H1 (cell line): ENCODE measurements around the gene VPS13D. TPM values are rescaled to one million over a fixed set of nuclear protein-coding genes. Genes with fewer than 3 reads are reported as not detected.

Source experiments
- CTCF ChIA-PET: fragments of 300-600 bp; sonication (Branson Sonifier 250); formaldehyde crosslinking; loops from one replicate; lab custom pipeline; 2021; ENCODE audit not compliant: partially characterized antibody; lab: Charles Lee
- POLR2A ChIA-PET: fragments of 300-600 bp; sonication (Branson Sonifier 250); formaldehyde crosslinking; loops from one replicate; lab custom pipeline; 2021; ENCODE audit warnings: inconsistent platforms; ENCODE audit not compliant: partially characterized antibody; lab: Charles Lee
- DNase-seq, 2 experiments: peaks; one replicate each; pipeline versions ENCODE4 v3.0.0 to v3.0.0-alpha.2; 2010 to 2022; ENCODE audit warnings: low spot score in 2 of 2, low read depth in 1 of 2, mixed read lengths in 1 of 2
- FAIRE-seq: peaks from 2 replicates; lab custom pipeline; 2011; peaks lifted over from hg19 to GRCh38; lab: Jason Lieb, UNC
- H2AFZ ChIP-seq: 2 replicates; pipeline ENCODE4 v1.8.1; 2012; ENCODE audit warnings: low read length, inconsistent platforms
- H2AK5ac ChIP-seq: 2 replicates; pipeline ENCODE4 v1.6.1; 2013; ENCODE audit warnings: low read depth, low read length
- H2BK120ac ChIP-seq: replicated peaks from 2 replicates; pipeline ENCODE3; 2013; ENCODE audit warnings: low read depth, low read length, inconsistent platforms
- H2BK12ac ChIP-seq: 2 replicates; pipeline ENCODE4 v1.6.1; 2013; ENCODE audit warnings: low read depth, low read length
- H2BK15ac ChIP-seq: 2 replicates; pipeline ENCODE4 v1.6.1; 2013; ENCODE audit warnings: low read length
- H2BK20ac ChIP-seq: 2 replicates; pipeline ENCODE4 v1.6.1; 2013; ENCODE audit warnings: low read length
- H2BK5ac ChIP-seq: 2 replicates; pipeline ENCODE4 v1.6.1; 2013; ENCODE audit warnings: low read depth, low read length
- H3K14ac ChIP-seq: 2 replicates; pipeline ENCODE4 v1.6.1; 2013; ENCODE audit warnings: inconsistent platforms; ENCODE audit not compliant: insufficient read length
- H3K18ac ChIP-seq: 2 replicates; pipeline ENCODE4 v1.6.1; 2013; ENCODE audit warnings: low read length; ENCODE audit errors: extremely low read depth
- H3K23ac ChIP-seq: 2 replicates; pipeline ENCODE4 v1.6.1; 2013; ENCODE audit warnings: inconsistent platforms; ENCODE audit not compliant: insufficient read length
- H3K23me2 ChIP-seq: 2 replicates; pipeline ENCODE4 v1.6.1; 2013; ENCODE audit warnings: low read depth, low read length
- H3K27ac ChIP-seq: 2 replicates; pipeline ENCODE4 v1.6.1; 2011; ENCODE audit warnings: low read depth, low read length, inconsistent platforms
- H3K27me3 ChIP-seq, 4 experiments: replicated peaks in 1 of 4; 1 replicate in 1 of 4; 2 replicates in 3 of 4; pipeline versions ENCODE4 v1.6.1 to v1.8.1; 2011 to 2013; ENCODE audit warnings: low read length in 3 of 4, mild to moderate bottlenecking in 3 of 4, inconsistent platforms in 2 of 4, mixed read lengths in 2 of 4, moderate library complexity in 1 of 4; ENCODE audit not compliant: control insufficient read depth in 3 of 4, insufficient read depth in 3 of 4; ENCODE audit errors: extremely low read depth in 1 of 4
- H3K36me3 ChIP-seq, 4 experiments: 2 replicates each; pipeline versions ENCODE4 v1.6.1 to v1.8.1; 2011 to 2013; ENCODE audit warnings: mild to moderate bottlenecking in 4 of 4, low read length in 3 of 4, moderate library complexity in 2 of 4, control low read depth in 1 of 4, inconsistent platforms in 1 of 4; ENCODE audit not compliant: insufficient read depth in 4 of 4, control insufficient read depth in 2 of 4
- H3K4ac ChIP-seq: replicated peaks from 2 replicates; pipeline ENCODE3; 2013; ENCODE audit warnings: low read length, low read depth, mixed read lengths, inconsistent platforms; ENCODE audit not compliant: insufficient read length
- H3K4me1 ChIP-seq, 4 experiments: replicated peaks in 1 of 4; 1 replicate in 1 of 4; 2 replicates in 3 of 4; pipeline versions ENCODE4 v1.6.1 to v1.8.1; 2011 to 2013; ENCODE audit warnings: low read length in 3 of 4, inconsistent platforms in 2 of 4, mixed read lengths in 1 of 4; ENCODE audit not compliant: insufficient read depth in 4 of 4, control insufficient read depth in 3 of 4
- H3K4me2 ChIP-seq, 2 experiments: 2 replicates each; pipeline versions ENCODE4 v1.6.1 to v1.8.1; 2011 to 2013; ENCODE audit warnings: low read depth in 2 of 2, low read length in 2 of 2, control low read depth in 1 of 2, inconsistent platforms in 1 of 2, mild to moderate bottlenecking in 1 of 2; ENCODE audit not compliant: insufficient read depth in 1 of 2
- H3K4me3 ChIP-seq, 4 experiments: fragments of 200-600, 300-600 bp in 1 of 4; sonication (generic), shearing (Covaris generic), sonication (Bioruptor Twin) in 1 of 4; 2 replicates each; pipeline versions ENCODE4 v1.5.1 to v1.8.1; 2011 to 2016; ENCODE audit warnings: low read length in 4 of 4, low read depth in 3 of 4, control low read depth in 2 of 4, inconsistent platforms in 2 of 4, mild to moderate bottlenecking in 2 of 4, mixed read lengths in 1 of 4, moderate library complexity in 1 of 4; ENCODE audit not compliant: insufficient read depth in 2 of 4; ENCODE audit errors: extremely low read depth in 1 of 4
- H3K56ac ChIP-seq: replicated peaks from 2 replicates; pipeline ENCODE3; 2013; ENCODE audit warnings: low read depth, mild to moderate bottlenecking, mixed read lengths, low read length, inconsistent platforms; ENCODE audit not compliant: insufficient read length
- H3K79me1 ChIP-seq: 2 replicates; pipeline ENCODE4 v1.6.1; 2013; ENCODE audit warnings: low read depth, low read length, control low read depth
- H3K79me2 ChIP-seq, 2 experiments: 2 replicates each; pipeline versions ENCODE4 v1.6.1 to v1.8.1; 2012 to 2013; ENCODE audit warnings: low read length in 2 of 2, mild to moderate bottlenecking in 2 of 2, inconsistent platforms in 1 of 2; ENCODE audit not compliant: insufficient read depth in 2 of 2, control insufficient read depth in 1 of 2
- H3K9ac ChIP-seq, 4 experiments: replicated peaks in 1 of 4; 1 replicate in 1 of 4; 2 replicates in 3 of 4; pipeline versions ENCODE4 v1.6.1 to v1.8.1; 2011 to 2013; ENCODE audit warnings: low read depth in 3 of 4, low read length in 3 of 4, control low read depth in 2 of 4, mild to moderate bottlenecking in 2 of 4, moderate library complexity in 2 of 4, inconsistent platforms in 1 of 4; ENCODE audit errors: extremely low read depth in 1 of 4
- H3K9me3 ChIP-seq, 2 experiments: 2 replicates each; pipeline versions ENCODE4 v1.6.1 to v1.8.1; 2012 to 2013; ENCODE audit warnings: mild to moderate bottlenecking in 2 of 2, moderate library complexity in 2 of 2, control low read depth in 1 of 2, inconsistent platforms in 1 of 2, low read depth in 1 of 2, low read length in 1 of 2, mixed read lengths in 1 of 2; ENCODE audit not compliant: insufficient read depth in 2 of 2
- H4K20me1 ChIP-seq, 2 experiments: replicated peaks in 1 of 2; 2 replicates each; pipeline versions ENCODE3 to v1.8.1; 2011 to 2013; ENCODE audit warnings: inconsistent platforms in 2 of 2, low read length in 2 of 2, mild to moderate bottlenecking in 1 of 2; ENCODE audit not compliant: insufficient read depth in 2 of 2, control insufficient read depth in 1 of 2
- H4K5ac ChIP-seq: 2 replicates; pipeline ENCODE4 v1.6.1; 2013; ENCODE audit warnings: low read length, low read depth, mixed read lengths, inconsistent platforms; ENCODE audit not compliant: insufficient read length
- H4K8ac ChIP-seq: 2 replicates; pipeline ENCODE4 v1.8.0; 2013; ENCODE audit warnings: mild to moderate bottlenecking, moderate library complexity, low read length, inconsistent platforms; ENCODE audit not compliant: insufficient read depth; ENCODE audit errors: extremely low read depth
- H4K91ac ChIP-seq: replicated peaks from 2 replicates; pipeline ENCODE3; 2013; ENCODE audit warnings: low read length, mixed read lengths, inconsistent platforms; ENCODE audit not compliant: insufficient read length
- RAD21 ChIP-seq, 2 experiments: IDR thresholded peaks in 1 of 2; conservative IDR thresholded peaks in 1 of 2; 2 replicates each; pipeline ENCODE4 v1.6.1; 2011; ENCODE audit warnings: low read depth in 2 of 2, low read length in 2 of 2, improper control_type of control experiment in 1 of 2, inconsistent platforms in 1 of 2, mild to moderate bottlenecking in 1 of 2, moderate library complexity in 1 of 2
- WGBS, 2 experiments: shearing (Covaris generic) in 1 of 2; methylation state at CpG; one replicate each; pipeline versions ENCODE4 v1.1.6 to v1.1.7; 2013 to 2015; ENCODE audit warnings: low lambda C conversion rate in 2 of 2, mixed read lengths in 2 of 2, inconsistent platforms in 1 of 2, low coverage in 1 of 2, missing lambda C conversion rate in 1 of 2; ENCODE audit not compliant: insufficient replicate concordance in 2 of 2, insufficient coverage in 1 of 2, insufficient read length in 1 of 2; ENCODE audit errors: extremely low coverage in 1 of 2, missing lambda C conversion rate in 1 of 2; 5-methylcytosine and 5-hydroxymethylcytosine counted together
- polyA plus RNA-seq, 7 experiments: library from polyadenylated mRNA; depleted of rRNA in 3 of 7; stranded (reverse) in 5 of 7; unstranded in 2 of 7; fragments of >200 nt in 5 of 7; fragments of 200-250 nt in 2 of 7; gene quantifications; 1 replicate in 5 of 7; 2 replicates in 1 of 7; 4 replicates in 1 of 7; pipeline versions ENCODE4 v1.2.1 to v1.2.3, GENCODE V29; 2011 to 2013; ENCODE audit warnings: missing spikeins in 2 of 7, mixed read lengths in 2 of 7
- total RNA-seq: library from RNA; stranded (reverse); fragmentation: NEBNext Ultra II Directional; extraction: Animal tissue kit (Norgen Biotek cat#: 25700); gene quantifications from 2 replicates; pipeline ENCODE4 v1.2.1, GENCODE V29; 2021
- TF ChIP-seq, protein P1 (sequence below): IDR thresholded peaks from 2 replicates; pipeline ENCODE4 v1.6.1; 2012; ENCODE audit warnings: inconsistent platforms
- TF ChIP-seq, protein P2 (sequence below), 3 experiments: IDR thresholded peaks; 1 replicate in 2 of 3; 2 replicates in 1 of 3; pipeline versions ENCODE4 v1.5.1 to v1.6.1; 2011; ENCODE audit warnings: low read length in 3 of 3, mild to moderate bottlenecking in 3 of 3, inconsistent platforms in 2 of 3, low read depth in 1 of 3, moderate library complexity in 1 of 3; ENCODE audit not compliant: insufficient read depth in 1 of 3; ENCODE audit errors: control extremely low read depth in 1 of 3

VPS13D gene
- total and polyA plus RNA-seq, 2 of the 8 experiments (the other 6 are each of a cell fraction or from before 2014, with no cell fraction given): 10.9 to 31.2 TPM

DNA sequence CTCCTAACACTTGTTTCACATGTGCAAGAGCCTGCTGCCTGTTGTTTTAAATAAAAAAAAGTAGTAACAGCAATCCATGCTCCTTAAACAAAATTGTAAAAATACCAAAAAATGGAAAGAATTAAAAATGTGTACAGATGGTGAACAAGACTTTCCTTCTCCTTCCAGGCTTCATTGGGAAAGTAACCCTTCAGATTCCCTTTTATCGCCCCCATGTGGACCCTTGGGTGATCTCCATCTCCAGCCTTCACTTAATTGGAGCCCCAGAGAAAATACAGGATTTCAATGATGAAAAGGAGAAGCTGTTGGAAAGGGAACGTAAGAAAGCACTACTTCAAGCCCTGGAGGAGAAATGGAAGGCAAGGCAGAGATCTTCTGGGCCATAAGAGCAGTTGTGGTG, 14.2 kb downstream of the VPS13D start:
- WGBS, 2 experiments: 50% methylated on average over 2 of the region's 2 CpGs; no CpG with 5 or more reads in 1 of the 2 experiments
- H2AFZ ChIP-seq: no peak overlapping the region

More for the DNA sequence above, 14.2 kb downstream of the VPS13D start:
- Histone ChIP-seq H3K4me3 (no peak overlapping the region), H3K18ac (peak overlapping the region; percentile 72; the same call in 1 of the 2 replicates), H3K27ac (no peak overlapping the region), H2BK120ac (no peak overlapping the region), H4K5ac (no peak overlapping the region), H3K4me2 (no peak overlapping the region), H3K4me1 (peaks cover 0 to 19% (median 6%) of the 10 kb centered on the region in 4 experiments; a peak in 5 of 7 replicates), H3K79me2 (no peaks in the 10 kb centered on the region), H4K91ac (no peak overlapping the region), H2BK5ac (0 out of 2 replicates have a peak overlapping the region, but pooled peaks have one; percentile 48), H3K79me1 (no peaks in the 10 kb centered on the region), H3K9ac (no peak overlapping the region), H3K9me3 (no peaks in the 10 kb centered on the region), H4K8ac (no peak overlapping the region), H4K20me1 (peaks cover 0 to 1% of the 10 kb centered on the region in 2 experiments), H3K56ac (no peak overlapping the region), H2BK12ac (no peak overlapping the region), H2BK20ac (0 out of 2 replicates have a peak overlapping the region, but pooled peaks have one; percentile 1), H3K4ac (no peak overlapping the region), H3K14ac (no peak overlapping the region), H3K23me2 (no peaks in the 10 kb centered on the region), H3K27me3 (no peaks in the 10 kb centered on the region), H3K36me3 (peaks cover 4 to 21% (median 7%) of the 10 kb centered on the region in 4 experiments; a peak in 5 of 8 replicates), H3K23ac (no peak overlapping the region), H2AK5ac (no peak overlapping the region), H2BK15ac (peak overlapping the region; percentile 94; the same call in 1 of the 2 replicates)
- POLR2A ChIA-PET: no interaction called here
- peak; percentile 15 to 40; a peak in 2 of 4 replicates for TF ChIP-seq RAD21 (IDR thresholded peaks at IDR 0.05 in 1 of 2, conservative IDR thresholded peaks at IDR 0.05 in 1 of 2; ENCODE audit: low read depth in 2 of 2, low read length in 2 of 2)
- TF ChIP-seq, protein P1, sequence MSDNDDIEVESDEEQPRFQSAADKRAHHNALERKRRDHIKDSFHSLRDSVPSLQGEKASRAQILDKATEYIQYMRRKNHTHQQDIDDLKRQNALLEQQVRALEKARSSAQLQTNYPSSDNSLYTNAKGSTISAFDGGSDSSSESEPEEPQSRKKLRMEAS: no peak
- TF ChIP-seq, protein P2, sequence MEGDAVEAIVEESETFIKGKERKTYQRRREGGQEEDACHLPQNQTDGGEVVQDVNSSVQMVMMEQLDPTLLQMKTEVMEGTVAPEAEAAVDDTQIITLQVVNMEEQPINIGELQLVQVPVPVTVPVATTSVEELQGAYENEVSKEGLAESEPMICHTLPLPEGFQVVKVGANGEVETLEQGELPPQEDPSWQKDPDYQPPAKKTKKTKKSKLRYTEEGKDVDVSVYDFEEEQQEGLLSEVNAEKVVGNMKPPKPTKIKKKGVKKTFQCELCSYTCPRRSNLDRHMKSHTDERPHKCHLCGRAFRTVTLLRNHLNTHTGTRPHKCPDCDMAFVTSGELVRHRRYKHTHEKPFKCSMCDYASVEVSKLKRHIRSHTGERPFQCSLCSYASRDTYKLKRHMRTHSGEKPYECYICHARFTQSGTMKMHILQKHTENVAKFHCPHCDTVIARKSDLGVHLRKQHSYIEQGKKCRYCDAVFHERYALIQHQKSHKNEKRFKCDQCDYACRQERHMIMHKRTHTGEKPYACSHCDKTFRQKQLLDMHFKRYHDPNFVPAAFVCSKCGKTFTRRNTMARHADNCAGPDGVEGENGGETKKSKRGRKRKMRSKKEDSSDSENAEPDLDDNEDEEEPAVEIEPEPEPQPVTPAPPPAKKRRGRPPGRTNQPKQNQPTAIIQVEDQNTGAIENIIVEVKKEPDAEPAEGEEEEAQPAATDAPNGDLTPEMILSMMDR (IDR thresholded peaks at IDR 0.05; ENCODE audit: control extremely low read depth in 1 of 3, insufficient read depth in 1 of 3, low read depth in 1 of 3, low read length in 3 of 3): peak in 2 of 3 experiments; percentile 49 to 63; a peak in 3 of 4 replicates
- DNase-seq: peak in 1 of 2 experiments; percentile 46
- FAIRE-seq: peak; percentile 66
- CTCF ChIA-PET: interaction anchor here (0.8 to 4.2 kb wide), 16 partner anchors 9 to 137 kb away, joined by 3 to 25 read pairs (median 4); no protein-coding TSS in a partner anchor
